HepG2 (cell line): ENCODE results near the gene UCKL1. TPM values are rescaled to one million over a fixed set of nuclear protein-coding genes. Genes with fewer than 3 reads are reported as not detected.

Experiments used
- ELF3 ChIP-seq: IDR thresholded peaks from 2 replicates; pipeline ENCODE4 v1.6.1; 2016; ENCODE audit warnings: missing genetic modification reagents, missing compliant biosample characterization
- GATAD1 ChIP-seq: IDR thresholded peaks from 2 replicates; pipeline ENCODE4 v1.6.1; 2016; ENCODE audit warnings: missing genetic modification reagents, missing compliant biosample characterization
- MBNL3 ChIP-seq: fragments of 250-450 bp; sonication (Bioruptor Pico); conservative IDR thresholded peaks from 2 replicates; pipeline ENCODE4 v1.8.0; 2022; ENCODE audit warnings: mild to moderate bottlenecking, inconsistent platforms
- MEIS1 ChIP-seq: sonication (generic); formaldehyde crosslinking; IDR thresholded peaks from 2 replicates; pipeline ENCODE4 v1.9.0; 2021; ENCODE audit warnings: mild to moderate bottlenecking, missing genetic modification reagents, moderate library complexity, borderline replicate concordance
- MIER3 ChIP-seq: IDR thresholded peaks from 2 replicates; pipeline ENCODE4 v1.6.1; 2016; ENCODE audit warnings: missing compliant biosample characterization, borderline replicate concordance
- PAF1 ChIP-seq: IDR thresholded peaks from 2 replicates; pipeline ENCODE4 v1.6.1; 2016; ENCODE audit warnings: missing genetic modification reagents, missing compliant biosample characterization
- POLR2AphosphoS2 ChIP-seq: IDR thresholded peaks from 2 replicates; pipeline ENCODE4 v1.6.1; 2011; ENCODE audit warnings: low read depth, low read length, improper control_type of control experiment
- YEATS4 ChIP-seq: sonication (generic); formaldehyde crosslinking; IDR thresholded peaks from 2 replicates; pipeline ENCODE4 v1.4.0; 2020; ENCODE audit warnings: missing genetic modification reagents, borderline replicate concordance
- ZFP37 ChIP-seq: sonication (generic); formaldehyde crosslinking; IDR thresholded peaks from 2 replicates; pipeline ENCODE4 v1.4.0; 2020; ENCODE audit warnings: missing genetic modification reagents, borderline replicate concordance
- ZSCAN22 ChIP-seq: sonication (generic); formaldehyde crosslinking; IDR thresholded peaks from 2 replicates; pipeline ENCODE4 v1.4.0; 2020; ENCODE audit warnings: mild to moderate bottlenecking, missing genetic modification reagents
- polyA plus RNA-seq, 8 experiments: library from polyadenylated mRNA; depleted of rRNA in 3 of 8; stranded (reverse) in 7 of 8; unstranded in 1 of 8; fragments of >200 nt; fragmentation: Illumina TruSeq in 4 of 8; extraction: Trizol in 4 of 8; gene quantifications; 2 replicates each; pipeline versions ENCODE4 v1.2.1 to v1.2.3, GENCODE V29; 2011 to 2016; ENCODE audit warnings: low read depth in 4 of 8, missing spikeins in 1 of 8, mixed read lengths in 1 of 8; ENCODE audit not compliant: insufficient read depth in 1 of 8
- total RNA-seq, 5 experiments: library from RNA; depleted of rRNA; stranded (reverse); fragments of >200 nt; fragmentation: Illumina TruSeq; extraction: Trizol; gene quantifications; 2 replicates each; pipeline ENCODE4 v1.2.3, GENCODE V29; 2016; ENCODE audit warnings: low read depth in 1 of 5
- TF ChIP-seq, protein P1 (sequence below): sonication (generic); formaldehyde crosslinking; conservative IDR thresholded peaks from 2 replicates; pipeline ENCODE4 v1.8.0; 2022; ENCODE audit warnings: missing genetic modification reagents
- TF ChIP-seq, protein P2 (sequence below): sonication (generic); formaldehyde crosslinking; IDR thresholded peaks from 2 replicates; pipeline ENCODE4 v1.8.0; 2022; ENCODE audit warnings: missing genetic modification reagents, mild to moderate bottlenecking, inconsistent platforms, borderline replicate concordance
- TF ChIP-seq, protein P3 (sequence below): sonication (generic); formaldehyde crosslinking; IDR thresholded peaks from 2 replicates; pipeline ENCODE4 v1.4.0; 2020; ENCODE audit warnings: missing genetic modification reagents
- TF ChIP-seq, protein P4 (sequence below): fragments of 450-650 bp; IDR thresholded peaks from 2 replicates; pipeline ENCODE4 v1.6.1; 2017
- TF ChIP-seq, protein P5 (sequence below), 2 experiments: sonication (generic) in 1 of 2; formaldehyde crosslinking in 1 of 2; IDR thresholded peaks; 2 replicates each; pipeline versions ENCODE4 v1.4.0 to v1.6.1; 2016 to 2020; ENCODE audit warnings: borderline replicate concordance in 1 of 2, low read depth in 1 of 2, mild to moderate bottlenecking in 1 of 2, missing genetic modification reagents in 1 of 2

The UCKL1 gene
- total and polyA plus RNA-seq, 2 of the 13 experiments (the other 11 are each of a cell fraction or from before 2014, with no cell fraction given), result 50.2 to 126 TPM

DNA sequence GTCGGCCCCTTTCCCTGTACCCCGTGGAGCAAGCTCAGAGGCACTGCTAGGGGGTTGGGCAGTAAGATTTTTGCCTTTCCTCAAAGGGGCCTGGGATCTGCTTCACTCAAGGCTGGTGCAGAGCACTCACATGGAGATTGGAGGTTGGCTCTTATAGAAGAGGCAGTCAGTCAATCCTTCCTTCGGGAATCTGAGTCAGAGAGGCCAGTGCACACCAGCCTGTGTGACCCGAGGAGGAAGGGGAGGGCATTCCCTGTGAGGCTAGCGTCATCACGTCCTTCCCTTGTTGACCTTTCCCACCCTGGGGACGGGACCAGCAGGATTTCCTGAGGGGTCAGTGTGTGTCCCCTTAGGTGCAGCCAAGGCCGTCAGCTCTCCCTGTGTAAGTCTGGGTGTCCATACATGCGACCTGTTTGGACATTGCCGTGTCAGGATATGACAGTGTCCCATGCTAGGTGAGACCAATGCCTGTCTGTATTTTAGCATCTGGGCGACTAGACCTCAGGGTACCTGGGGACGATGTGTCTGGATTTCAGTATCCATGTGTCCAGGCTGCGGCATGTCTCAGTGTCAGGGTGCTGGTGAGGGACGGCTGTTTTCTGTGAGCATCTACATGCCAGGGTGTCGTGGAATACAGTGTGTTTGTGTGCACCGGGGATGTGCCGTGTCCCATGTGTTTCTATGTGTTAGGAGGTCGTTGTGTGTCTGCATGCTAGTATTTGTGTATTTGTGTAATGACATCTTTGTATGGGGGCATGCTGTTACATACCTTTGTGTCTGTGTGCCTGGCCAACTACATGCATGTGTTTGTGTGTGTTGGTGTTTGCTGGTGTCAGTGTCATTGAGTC lies 16.3 kb upstream of the UCKL1 start (continued):
- TF ChIP-seq GATAD1, result peak; percentile 29; the same call in 1 of the 2 replicates
- TF ChIP-seq YEATS4 (CRISPR knock-in tag), result no peak; the same call in 1 of the 2 replicates
- no peak for TF ChIP-seq ELF3
- TF ChIP-seq, protein P1, sequence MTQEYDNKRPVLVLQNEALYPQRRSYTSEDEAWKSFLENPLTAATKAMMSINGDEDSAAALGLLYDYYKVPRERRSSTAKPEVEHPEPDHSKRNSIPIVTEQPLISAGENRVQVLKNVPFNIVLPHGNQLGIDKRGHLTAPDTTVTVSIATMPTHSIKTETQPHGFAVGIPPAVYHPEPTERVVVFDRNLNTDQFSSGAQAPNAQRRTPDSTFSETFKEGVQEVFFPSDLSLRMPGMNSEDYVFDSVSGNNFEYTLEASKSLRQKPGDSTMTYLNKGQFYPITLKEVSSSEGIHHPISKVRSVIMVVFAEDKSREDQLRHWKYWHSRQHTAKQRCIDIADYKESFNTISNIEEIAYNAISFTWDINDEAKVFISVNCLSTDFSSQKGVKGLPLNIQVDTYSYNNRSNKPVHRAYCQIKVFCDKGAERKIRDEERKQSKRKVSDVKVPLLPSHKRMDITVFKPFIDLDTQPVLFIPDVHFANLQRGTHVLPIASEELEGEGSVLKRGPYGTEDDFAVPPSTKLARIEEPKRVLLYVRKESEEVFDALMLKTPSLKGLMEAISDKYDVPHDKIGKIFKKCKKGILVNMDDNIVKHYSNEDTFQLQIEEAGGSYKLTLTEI (CRISPR knock-in tag), result no peak
- TF ChIP-seq ZSCAN22 (CRISPR knock-in tag), result no peak
- TF ChIP-seq POLR2AphosphoS2, result no peak
- TF ChIP-seq MEIS1, result no peak
- TF ChIP-seq, protein P2, sequence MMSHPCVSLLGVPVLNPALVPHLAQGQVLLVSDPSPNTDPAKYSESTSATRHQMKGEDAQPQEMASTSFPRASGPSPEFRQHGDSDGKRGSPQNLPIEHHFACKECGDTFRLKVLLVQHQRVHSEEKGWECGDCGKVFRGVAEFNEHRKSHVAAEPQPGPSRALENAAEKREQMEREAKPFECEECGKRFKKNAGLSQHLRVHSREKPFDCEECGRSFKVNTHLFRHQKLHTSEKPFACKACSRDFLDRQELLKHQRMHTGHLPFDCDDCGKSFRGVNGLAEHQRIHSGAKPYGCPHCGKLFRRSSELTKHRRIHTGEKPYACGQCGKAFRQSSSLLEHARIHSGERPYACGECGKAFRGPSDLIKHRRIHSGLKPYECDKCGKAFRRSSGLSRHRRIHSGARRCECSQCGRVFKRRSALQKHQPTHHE (CRISPR knock-in tag), result no peak
- TF ChIP-seq ZFP37, result no peak
- TF ChIP-seq, protein P3, sequence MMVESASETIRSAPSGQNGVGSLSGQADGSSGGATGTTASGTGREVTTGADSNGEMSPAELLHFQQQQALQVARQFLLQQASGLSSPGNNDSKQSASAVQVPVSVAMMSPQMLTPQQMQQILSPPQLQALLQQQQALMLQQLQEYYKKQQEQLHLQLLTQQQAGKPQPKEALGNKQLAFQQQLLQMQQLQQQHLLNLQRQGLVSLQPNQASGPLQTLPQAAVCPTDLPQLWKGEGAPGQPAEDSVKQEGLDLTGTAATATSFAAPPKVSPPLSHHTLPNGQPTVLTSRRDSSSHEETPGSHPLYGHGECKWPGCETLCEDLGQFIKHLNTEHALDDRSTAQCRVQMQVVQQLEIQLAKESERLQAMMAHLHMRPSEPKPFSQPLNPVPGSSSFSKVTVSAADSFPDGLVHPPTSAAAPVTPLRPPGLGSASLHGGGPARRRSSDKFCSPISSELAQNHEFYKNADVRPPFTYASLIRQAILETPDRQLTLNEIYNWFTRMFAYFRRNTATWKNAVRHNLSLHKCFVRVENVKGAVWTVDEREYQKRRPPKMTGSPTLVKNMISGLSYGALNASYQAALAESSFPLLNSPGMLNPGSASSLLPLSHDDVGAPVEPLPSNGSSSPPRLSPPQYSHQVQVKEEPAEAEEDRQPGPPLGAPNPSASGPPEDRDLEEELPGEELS (CRISPR knock-in tag), result no peak; the same call in 1 of the 2 replicates
- TF ChIP-seq, protein P4, sequence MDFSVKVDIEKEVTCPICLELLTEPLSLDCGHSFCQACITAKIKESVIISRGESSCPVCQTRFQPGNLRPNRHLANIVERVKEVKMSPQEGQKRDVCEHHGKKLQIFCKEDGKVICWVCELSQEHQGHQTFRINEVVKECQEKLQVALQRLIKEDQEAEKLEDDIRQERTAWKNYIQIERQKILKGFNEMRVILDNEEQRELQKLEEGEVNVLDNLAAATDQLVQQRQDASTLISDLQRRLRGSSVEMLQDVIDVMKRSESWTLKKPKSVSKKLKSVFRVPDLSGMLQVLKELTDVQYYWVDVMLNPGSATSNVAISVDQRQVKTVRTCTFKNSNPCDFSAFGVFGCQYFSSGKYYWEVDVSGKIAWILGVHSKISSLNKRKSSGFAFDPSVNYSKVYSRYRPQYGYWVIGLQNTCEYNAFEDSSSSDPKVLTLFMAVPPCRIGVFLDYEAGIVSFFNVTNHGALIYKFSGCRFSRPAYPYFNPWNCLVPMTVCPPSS, result no peak
- TF ChIP-seq MBNL3 (CRISPR knock-in tag), result no peak
- TF ChIP-seq, protein P5, sequence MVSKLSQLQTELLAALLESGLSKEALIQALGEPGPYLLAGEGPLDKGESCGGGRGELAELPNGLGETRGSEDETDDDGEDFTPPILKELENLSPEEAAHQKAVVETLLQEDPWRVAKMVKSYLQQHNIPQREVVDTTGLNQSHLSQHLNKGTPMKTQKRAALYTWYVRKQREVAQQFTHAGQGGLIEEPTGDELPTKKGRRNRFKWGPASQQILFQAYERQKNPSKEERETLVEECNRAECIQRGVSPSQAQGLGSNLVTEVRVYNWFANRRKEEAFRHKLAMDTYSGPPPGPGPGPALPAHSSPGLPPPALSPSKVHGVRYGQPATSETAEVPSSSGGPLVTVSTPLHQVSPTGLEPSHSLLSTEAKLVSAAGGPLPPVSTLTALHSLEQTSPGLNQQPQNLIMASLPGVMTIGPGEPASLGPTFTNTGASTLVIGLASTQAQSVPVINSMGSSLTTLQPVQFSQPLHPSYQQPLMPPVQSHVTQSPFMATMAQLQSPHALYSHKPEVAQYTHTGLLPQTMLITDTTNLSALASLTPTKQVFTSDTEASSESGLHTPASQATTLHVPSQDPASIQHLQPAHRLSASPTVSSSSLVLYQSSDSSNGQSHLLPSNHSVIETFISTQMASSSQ (IDR thresholded peaks at IDR 0.05; ENCODE audit: low read depth), result no peak
- TF ChIP-seq, protein P5 (CRISPR knock-in tag; IDR thresholded peaks at IDR 0.05; ENCODE audit: borderline replicate concordance), result 0 out of 2 replicates have a peak, but pooled peaks have one; percentile 43
- no peak for TF ChIP-seq PAF1
- TF ChIP-seq MIER3 (CRISPR knock-in tag), result no peak
